ENCODE results near the gene PROM1.
A peak's percentile ranks its signal among the peaks of the same experiment; 100 is the strongest.

The PROM1 gene

DNA sequence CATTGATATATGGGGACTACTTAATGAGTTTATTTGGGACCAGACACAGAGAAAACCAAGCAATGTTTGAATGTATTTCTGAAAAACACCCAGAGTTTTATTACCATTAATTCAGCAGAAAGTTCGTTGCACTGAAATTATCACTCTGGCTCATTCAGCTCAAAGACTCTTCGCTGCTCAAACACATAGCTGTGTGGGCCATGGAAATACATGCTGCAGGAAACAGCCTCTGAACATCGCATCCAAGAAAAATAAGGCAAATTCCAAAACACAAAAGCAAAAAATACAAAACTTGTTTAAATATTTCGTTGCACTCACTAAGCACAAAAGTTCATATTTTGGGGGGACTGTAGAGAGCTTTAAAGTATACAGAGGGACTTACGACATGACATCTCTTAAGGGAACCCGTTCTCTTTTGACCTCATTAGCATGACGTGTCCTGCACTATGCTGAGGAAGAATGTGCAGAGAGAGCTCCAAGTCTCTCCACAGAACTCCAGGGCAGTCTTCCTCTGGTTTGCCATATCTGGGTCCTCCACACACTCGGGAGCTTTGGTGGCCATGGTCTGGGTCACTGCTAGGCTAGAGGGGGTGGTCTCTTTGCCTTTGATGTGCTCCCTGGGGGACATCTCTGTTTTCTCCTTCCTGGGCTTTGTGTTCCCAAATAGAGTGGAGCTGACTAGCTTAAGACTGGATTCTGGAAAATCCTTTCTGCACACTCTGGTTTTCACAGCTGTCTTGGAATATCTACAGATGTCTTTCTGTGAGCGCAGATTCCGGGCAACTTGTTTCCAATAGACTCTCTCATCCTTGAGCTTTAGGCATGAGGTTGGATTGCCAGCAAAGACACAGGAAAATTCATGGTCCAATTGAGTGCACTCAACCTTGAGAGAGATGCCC lies 148.1 kb downstream of the PROM1 start:
- Histone ChIP-seq H3K9ac (ENCODE audit: low read length) (no peak overlapping the region), H3K4me1 (ENCODE audit: control insufficient read depth, insufficient read depth, low read length) (peaks cover 2% of the 10 kb centered on the region), H3K4me3 (ENCODE audit: low read length) (no peak overlapping the region), H3K27me3 (replicated peaks; ENCODE audit: control insufficient read depth, insufficient read depth, low read length) (no peaks in the 10 kb centered on the region), H3K36me3 (ENCODE audit: control insufficient read depth, insufficient read depth, low read length, severe bottlenecking) (no peaks in the 10 kb centered on the region), H3K9me3 (ENCODE audit: control insufficient read depth, low read length) (no peaks in the 10 kb centered on the region)
- DNase-seq (ENCODE audit: low read depth) = no peak

DNA sequence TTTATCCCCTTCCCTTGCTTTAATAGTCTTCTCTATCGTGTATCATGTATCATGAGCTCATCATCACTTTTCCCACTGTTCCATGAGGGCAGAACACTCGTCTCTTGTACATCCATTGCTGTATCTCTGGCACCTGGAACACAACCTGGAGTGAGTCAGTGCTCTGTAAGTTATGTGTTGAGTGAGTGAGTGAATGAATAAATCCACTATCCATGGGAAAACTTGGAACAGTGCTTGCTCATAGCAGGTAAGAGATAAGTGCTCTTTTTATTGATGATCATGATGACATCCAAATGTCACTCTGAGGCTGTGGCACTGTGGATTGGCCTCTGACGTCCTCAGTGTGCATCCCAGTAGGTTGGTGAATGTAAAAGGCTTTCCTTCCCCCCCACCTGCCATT lies 149.6 kb downstream of the PROM1 start:
- H3K4me3 ChIP-seq (ENCODE audit: low read length) = no peak overlapping the region
- no peaks in the 10 kb centered on the region for H3K9me3 ChIP-seq (ENCODE audit: control insufficient read depth, low read length)
- no peak for DNase-seq (ENCODE audit: low read depth)
- no peak overlapping the region for H3K9ac ChIP-seq (ENCODE audit: low read length)
- H3K36me3 ChIP-seq (ENCODE audit: control insufficient read depth, insufficient read depth, low read length, severe bottlenecking) = no peaks in the 10 kb centered on the region
- H3K27me3 ChIP-seq (replicated peaks; ENCODE audit: control insufficient read depth, insufficient read depth, low read length) = no peaks in the 10 kb centered on the region
- peaks cover 15% of the 10 kb centered on the region for H3K4me1 ChIP-seq (ENCODE audit: control insufficient read depth, insufficient read depth, low read length)

DNA sequence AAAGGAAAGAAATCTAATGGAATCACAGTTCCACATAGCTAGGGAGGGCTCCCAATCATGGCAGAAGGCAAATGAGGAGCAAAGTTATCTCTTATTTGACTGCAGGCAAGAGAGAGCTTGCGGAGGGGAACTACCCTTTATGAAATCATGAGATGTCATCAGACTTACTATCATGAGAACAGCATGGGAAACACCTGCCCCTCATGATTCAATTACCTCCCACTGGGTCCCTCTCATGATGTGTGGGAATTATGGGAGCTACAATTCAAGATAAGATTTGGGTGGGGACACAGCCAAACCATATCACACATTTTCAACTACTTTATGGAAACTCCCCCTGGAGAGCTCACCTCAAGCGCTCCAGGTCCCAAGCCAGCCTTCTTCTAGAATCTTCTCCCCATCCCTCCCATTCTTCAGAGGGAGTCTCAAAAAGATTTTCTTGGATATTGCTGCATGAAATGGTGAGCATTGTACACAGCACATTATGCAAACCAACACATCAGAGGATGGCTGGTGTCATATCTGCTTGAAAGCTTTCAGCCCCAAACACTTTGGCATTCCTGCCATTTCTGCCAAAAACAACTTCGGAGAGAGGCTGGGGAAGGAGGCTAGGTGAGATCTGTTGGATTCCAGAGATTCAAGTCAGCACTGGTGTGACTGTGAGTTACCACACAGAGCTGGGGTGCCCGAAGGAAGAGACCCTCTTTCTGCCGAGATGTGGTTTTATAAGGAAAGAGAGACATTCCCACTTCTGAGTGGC lies 152.2 kb downstream of the PROM1 start:
- no peak for DNase-seq (ENCODE audit: low read depth)
- Histone ChIP-seq H3K9ac (ENCODE audit: low read length) (no peak overlapping the region), H3K4me1 (ENCODE audit: control insufficient read depth, insufficient read depth, low read length) (peaks cover 15% of the 10 kb centered on the region), H3K36me3 (ENCODE audit: control insufficient read depth, insufficient read depth, low read length, severe bottlenecking) (no peaks in the 10 kb centered on the region), H3K9me3 (ENCODE audit: control insufficient read depth, low read length) (no peaks in the 10 kb centered on the region), H3K4me3 (ENCODE audit: low read length) (no peak overlapping the region), H3K27me3 (replicated peaks; ENCODE audit: control insufficient read depth, insufficient read depth, low read length) (no peaks in the 10 kb centered on the region)

DNA sequence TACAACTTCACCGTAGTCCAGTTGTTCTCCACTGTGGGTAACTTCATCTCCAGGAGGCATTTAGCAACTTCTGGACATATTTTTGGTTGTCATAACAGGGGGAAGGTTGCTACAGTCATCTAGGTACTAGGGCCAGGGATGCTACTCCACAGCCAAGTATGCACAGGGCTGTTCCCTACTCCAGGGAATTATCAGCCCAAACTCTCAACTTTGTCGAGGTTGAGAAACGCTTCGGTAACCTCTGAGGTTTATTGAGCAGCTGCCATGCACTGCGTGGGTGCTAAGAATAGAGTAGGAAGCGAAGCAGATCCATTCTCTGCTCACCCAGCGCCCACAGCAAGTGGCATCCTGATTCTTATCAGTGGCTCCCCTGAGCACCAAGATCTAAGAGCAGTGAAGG lies 153.5 kb downstream of the PROM1 start:
- no peaks in the 10 kb centered on the region for H3K9me3 ChIP-seq (ENCODE audit: control insufficient read depth, low read length)
- H3K27me3 ChIP-seq (replicated peaks; ENCODE audit: control insufficient read depth, insufficient read depth, low read length) = no peaks in the 10 kb centered on the region
- H3K4me3 ChIP-seq (ENCODE audit: low read length) = no peak overlapping the region
- no peak overlapping the region for H3K9ac ChIP-seq (ENCODE audit: low read length)
- DNase-seq (ENCODE audit: low read depth) = no peak
- peaks cover 19% of the 10 kb centered on the region for H3K4me1 ChIP-seq (ENCODE audit: control insufficient read depth, insufficient read depth, low read length)
- no peaks in the 10 kb centered on the region for H3K36me3 ChIP-seq (ENCODE audit: control insufficient read depth, insufficient read depth, low read length, severe bottlenecking)

GRCh38 chr4:15929540-15929939 lies 154.3 kb downstream of the PROM1 start:
- Histone ChIP-seq H3K4me1 (ENCODE audit: control insufficient read depth, insufficient read depth, low read length) (peaks cover 19% of the 10 kb centered on the region), H3K4me3 (ENCODE audit: low read length) (no peak overlapping the region), H3K36me3 (ENCODE audit: control insufficient read depth, insufficient read depth, low read length, severe bottlenecking) (no peaks in the 10 kb centered on the region), H3K9ac (ENCODE audit: low read length) (no peak overlapping the region), H3K27me3 (replicated peaks; ENCODE audit: control insufficient read depth, insufficient read depth, low read length) (no peaks in the 10 kb centered on the region), H3K9me3 (ENCODE audit: control insufficient read depth, low read length) (no peaks in the 10 kb centered on the region)
- DNase-seq (ENCODE audit: low read depth) = no peak

- no peaks in the 10 kb centered on the region for H3K36me3 ChIP-seq (ENCODE audit: control insufficient read depth, insufficient read depth, low read length, severe bottlenecking)
- peaks cover 19% of the 10 kb centered on the region for H3K4me1 ChIP-seq (ENCODE audit: control insufficient read depth, insufficient read depth, low read length)
- no peak overlapping the region for H3K9ac ChIP-seq (ENCODE audit: low read length)
- no peak for DNase-seq (ENCODE audit: low read depth)
- H3K9me3 ChIP-seq (ENCODE audit: control insufficient read depth, low read length) = no peaks in the 10 kb centered on the region
- no peaks in the 10 kb centered on the region for H3K27me3 ChIP-seq (replicated peaks; ENCODE audit: control insufficient read depth, insufficient read depth, low read length)
- no peak overlapping the region for H3K4me3 ChIP-seq (ENCODE audit: low read length)
These were observed 154.9 kb downstream of the PROM1 start for GRCh38 chr4:15928883-15929282.

- no peak for DNase-seq (ENCODE audit: low read depth)
- no peak overlapping the region for H3K9ac ChIP-seq (ENCODE audit: low read length)
- peaks cover 22% of the 10 kb centered on the region for H3K4me1 ChIP-seq (ENCODE audit: control insufficient read depth, insufficient read depth, low read length)
- no peaks in the 10 kb centered on the region for H3K27me3 ChIP-seq (replicated peaks; ENCODE audit: control insufficient read depth, insufficient read depth, low read length)
- no peaks in the 10 kb centered on the region for H3K9me3 ChIP-seq (ENCODE audit: control insufficient read depth, low read length)
- H3K36me3 ChIP-seq (ENCODE audit: control insufficient read depth, insufficient read depth, low read length, severe bottlenecking) = no peaks in the 10 kb centered on the region
- no peak overlapping the region for H3K4me3 ChIP-seq (ENCODE audit: low read length)
These were observed 157.3 kb downstream of the PROM1 start for GRCh38 chr4:15926486-15926885.

- Histone ChIP-seq H3K4me3 (ENCODE audit: low read length) (no peak overlapping the region), H3K4me1 (ENCODE audit: control insufficient read depth, insufficient read depth, low read length) (peaks cover 26% of the 10 kb centered on the region), H3K9me3 (ENCODE audit: control insufficient read depth, low read length) (no peaks in the 10 kb centered on the region), H3K36me3 (ENCODE audit: control insufficient read depth, insufficient read depth, low read length, severe bottlenecking) (no peaks in the 10 kb centered on the region), H3K27me3 (replicated peaks; ENCODE audit: control insufficient read depth, insufficient read depth, low read length) (no peaks in the 10 kb centered on the region), H3K9ac (ENCODE audit: low read length) (no peak overlapping the region)
- no peak for DNase-seq (ENCODE audit: low read depth)
These were observed 158.0 kb downstream of the PROM1 start for GRCh38 chr4:15925830-15926229.

DNA sequence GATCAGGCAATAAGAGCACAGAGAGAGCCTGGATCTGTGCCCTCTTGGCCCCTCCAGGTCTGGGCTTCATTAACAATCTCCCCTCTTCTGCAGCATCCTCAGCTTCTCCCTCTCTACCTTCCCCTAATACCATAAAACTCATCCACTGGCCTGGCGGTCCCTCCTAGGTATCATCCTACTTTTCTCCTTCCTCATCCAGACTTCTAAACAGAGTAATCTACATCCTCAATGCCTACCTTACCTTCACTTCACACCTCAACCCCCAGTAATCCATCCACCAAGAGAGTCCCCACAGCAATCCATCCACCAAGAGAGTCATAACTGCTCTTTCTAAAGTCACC lies 162.3 kb downstream of the PROM1 start:
- DNase-seq (ENCODE audit: low read depth) = no peak
- H3K4me1 ChIP-seq (ENCODE audit: control insufficient read depth, insufficient read depth, low read length) = peaks cover 18% of the 10 kb centered on the region
- no peak overlapping the region for H3K4me3 ChIP-seq (ENCODE audit: low read length)
- no peaks in the 10 kb centered on the region for H3K9me3 ChIP-seq (ENCODE audit: control insufficient read depth, low read length)
- H3K9ac ChIP-seq (ENCODE audit: low read length) = no peak overlapping the region
- H3K36me3 ChIP-seq (ENCODE audit: control insufficient read depth, insufficient read depth, low read length, severe bottlenecking) = no peaks in the 10 kb centered on the region
- H3K27me3 ChIP-seq (replicated peaks; ENCODE audit: control insufficient read depth, insufficient read depth, low read length) = no peaks in the 10 kb centered on the region

GRCh38 chr4:15920723-15921591 lies 162.9 kb downstream of the PROM1 start:
- peak overlapping the region; percentile 38 for H3K4me3 ChIP-seq (ENCODE audit: low read length)
- H3K9ac ChIP-seq (ENCODE audit: low read length) = peak overlapping the region; percentile 5
- H3K9me3 ChIP-seq (ENCODE audit: control insufficient read depth, low read length) = no peaks in the 10 kb centered on the region
- H3K4me1 ChIP-seq (ENCODE audit: control insufficient read depth, insufficient read depth, low read length) = peaks cover 18% of the 10 kb centered on the region
- H3K36me3 ChIP-seq (ENCODE audit: control insufficient read depth, insufficient read depth, low read length, severe bottlenecking) = no peaks in the 10 kb centered on the region
- no peaks in the 10 kb centered on the region for H3K27me3 ChIP-seq (replicated peaks; ENCODE audit: control insufficient read depth, insufficient read depth, low read length)
- DNase-seq (ENCODE audit: low read depth) = peak; percentile 92

Data from adipocyte (in vitro differentiated cells).